ENCODE data around the gene ZNF787.

DNA sequence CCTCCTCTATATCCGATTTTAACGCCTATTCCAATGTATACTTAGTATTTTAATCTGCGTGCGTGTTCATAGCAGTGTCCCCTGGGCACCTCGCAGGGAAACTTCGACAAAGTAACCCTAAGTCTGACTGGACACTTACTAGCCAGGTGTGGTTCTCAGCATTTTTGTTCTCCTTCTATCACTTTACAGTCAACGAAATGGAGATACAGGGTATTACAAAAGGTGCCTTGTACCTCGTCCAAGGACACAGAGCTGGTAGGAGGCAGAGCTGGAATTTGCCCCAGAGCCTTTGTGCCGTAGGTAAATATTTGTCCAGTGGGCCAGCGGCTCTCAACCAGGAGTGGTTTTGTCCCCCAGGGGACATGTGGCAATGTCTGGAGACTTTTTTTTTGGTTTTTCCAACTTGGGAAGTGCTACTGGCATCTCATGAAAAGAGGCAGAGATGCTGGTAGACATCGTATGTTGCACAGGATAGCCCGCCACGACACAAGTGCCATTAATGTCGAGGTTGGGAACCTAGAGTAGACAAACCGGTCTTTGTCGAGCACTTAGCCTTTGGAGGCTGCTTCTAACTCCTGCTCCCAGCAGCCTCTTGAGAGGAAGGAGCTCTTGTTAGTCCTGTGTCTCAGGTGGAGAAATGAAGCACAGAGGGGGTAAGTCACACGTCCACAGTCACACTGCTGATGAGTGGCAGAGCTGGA, 21.1 kb upstream of the ZNF787 start:
- TF ChIP-seq, protein P1, sequence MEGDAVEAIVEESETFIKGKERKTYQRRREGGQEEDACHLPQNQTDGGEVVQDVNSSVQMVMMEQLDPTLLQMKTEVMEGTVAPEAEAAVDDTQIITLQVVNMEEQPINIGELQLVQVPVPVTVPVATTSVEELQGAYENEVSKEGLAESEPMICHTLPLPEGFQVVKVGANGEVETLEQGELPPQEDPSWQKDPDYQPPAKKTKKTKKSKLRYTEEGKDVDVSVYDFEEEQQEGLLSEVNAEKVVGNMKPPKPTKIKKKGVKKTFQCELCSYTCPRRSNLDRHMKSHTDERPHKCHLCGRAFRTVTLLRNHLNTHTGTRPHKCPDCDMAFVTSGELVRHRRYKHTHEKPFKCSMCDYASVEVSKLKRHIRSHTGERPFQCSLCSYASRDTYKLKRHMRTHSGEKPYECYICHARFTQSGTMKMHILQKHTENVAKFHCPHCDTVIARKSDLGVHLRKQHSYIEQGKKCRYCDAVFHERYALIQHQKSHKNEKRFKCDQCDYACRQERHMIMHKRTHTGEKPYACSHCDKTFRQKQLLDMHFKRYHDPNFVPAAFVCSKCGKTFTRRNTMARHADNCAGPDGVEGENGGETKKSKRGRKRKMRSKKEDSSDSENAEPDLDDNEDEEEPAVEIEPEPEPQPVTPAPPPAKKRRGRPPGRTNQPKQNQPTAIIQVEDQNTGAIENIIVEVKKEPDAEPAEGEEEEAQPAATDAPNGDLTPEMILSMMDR (IDR thresholded peaks at IDR 0.05): no peak
- no peak for TF ChIP-seq FOSL2 (IDR thresholded peaks at IDR 0.05; ENCODE audit: borderline replicate concordance, low read depth)
- TF ChIP-seq, protein P2, sequence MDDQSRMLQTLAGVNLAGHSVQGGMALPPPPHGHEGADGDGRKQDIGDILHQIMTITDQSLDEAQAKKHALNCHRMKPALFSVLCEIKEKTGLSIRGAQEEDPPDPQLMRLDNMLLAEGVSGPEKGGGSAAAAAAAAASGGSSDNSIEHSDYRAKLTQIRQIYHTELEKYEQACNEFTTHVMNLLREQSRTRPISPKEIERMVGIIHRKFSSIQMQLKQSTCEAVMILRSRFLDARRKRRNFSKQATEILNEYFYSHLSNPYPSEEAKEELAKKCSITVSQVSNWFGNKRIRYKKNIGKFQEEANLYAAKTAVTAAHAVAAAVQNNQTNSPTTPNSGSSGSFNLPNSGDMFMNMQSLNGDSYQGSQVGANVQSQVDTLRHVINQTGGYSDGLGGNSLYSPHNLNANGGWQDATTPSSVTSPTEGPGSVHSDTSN (IDR thresholded peaks at IDR 0.05): no peak

Data from SK-N-SH (cell line).